Gastrocnemius medialis (tissue), 4 donors: ENCODE data around the gene METTL8. TPM values are rescaled to one million over a fixed set of nuclear protein-coding genes. Genes with fewer than 3 reads are reported as not detected.

Experiments
- ATAC-seq, 2 donors: fragments of 150-250 bp; one replicate each; pipeline ENCODE4 v1.9.1; 2016
- DNase-seq, 2 donors: peaks; one replicate each; pipeline ENCODE4 v3.0.0-alpha.2; 2019
- H3K27ac ChIP-seq, 4 donors: fragments of 200-600 bp; sonication (generic); 1 replicate in 1 of 4; 2 replicates in 3 of 4; pipeline ENCODE4 v1.5.1; 2016 to 2018; ENCODE audit warnings: mild to moderate bottlenecking in 2 of 4, moderate library complexity in 1 of 4
- H3K27me3 ChIP-seq, 3 donors: fragments of 200-600 bp; sonication (generic) in 2 of 3; 1 replicate in 1 of 3; 2 replicates in 2 of 3; pipeline versions ENCODE4 v1.5.1 to v1.6.0; 2016 to 2019; ENCODE audit warnings: mild to moderate bottlenecking in 1 of 3, moderate library complexity in 1 of 3
- H3K36me3 ChIP-seq, 2 donors: fragments of 200-600 bp; sonication (generic) in 1 of 2; one replicate each; pipeline ENCODE4 v1.5.1; 2017 to 2018
- H3K4me1 ChIP-seq, 2 donors: fragments of 200-600 bp; sonication (generic) in 1 of 2; one replicate each; pipeline ENCODE4 v1.5.1; 2016 to 2017; ENCODE audit warnings: mild to moderate bottlenecking in 2 of 2
- H3K4me3 ChIP-seq, 4 donors: fragments of 200-600 bp; sonication (generic) in 3 of 4; 1 replicate in 1 of 4; 2 replicates in 3 of 4; pipeline ENCODE4 v1.5.1; 2016 to 2019; ENCODE audit warnings: mild to moderate bottlenecking in 2 of 4
- H3K9me3 ChIP-seq, 3 donors: fragments of 200-600 bp; sonication (generic) in 2 of 3; 1 replicate in 1 of 3; 2 replicates in 2 of 3; pipeline ENCODE4 v1.5.1; 2016 to 2019
- POLR2A ChIP-seq, 2 donors: fragments of 450-650 bp; IDR thresholded peaks; one replicate each; pipeline ENCODE4 v1.6.1; 2017; ENCODE audit warnings: antibody characterized with exemption in 2 of 2, mild to moderate bottlenecking in 2 of 2, moderate library complexity in 2 of 2
- in situ Hi-C, 4 donors: fragments of 200-750 bp; cut with MboI; loops; one replicate each; pipeline versions ENCODE4 v1.15.0 to v1.8.0; 2017; ENCODE audit warnings: low sequenced_read_pairs in 4 of 4
- intact Hi-C: fragments of 100-400 bp; cut with DNase I; formaldehyde crosslinking; loops from one replicate; pipeline ENCODE4 v1.15.1; 2023; ENCODE audit warnings: low total_unique reads
- total RNA-seq, 4 donors: library from RNA; depleted of rRNA; stranded (reverse); fragments of >200 nt; gene quantifications; one replicate each; pipeline versions ENCODE4 v1.1.0 to v1.2.3, GENCODE V29; 2016
- TF ChIP-seq, protein P1 (sequence below), 5 experiments: fragments of 450-650 bp in 3 of 5; fragments of 200-600 bp in 2 of 5; sonication (generic) in 2 of 5; IDR thresholded peaks in 4 of 5; conservative IDR thresholded peaks in 1 of 5; 1 replicate in 4 of 5; 2 replicates in 1 of 5; pipeline ENCODE4 v1.5.1; 2016 to 2019; ENCODE audit warnings: antibody characterized with exemption in 5 of 5, mild to moderate bottlenecking in 3 of 5, moderate library complexity in 3 of 5

Gene METTL8
- total RNA-seq, 4 donors from 2014 or later, result 10.3 to 22.0 (median 11.0) TPM

DNA sequence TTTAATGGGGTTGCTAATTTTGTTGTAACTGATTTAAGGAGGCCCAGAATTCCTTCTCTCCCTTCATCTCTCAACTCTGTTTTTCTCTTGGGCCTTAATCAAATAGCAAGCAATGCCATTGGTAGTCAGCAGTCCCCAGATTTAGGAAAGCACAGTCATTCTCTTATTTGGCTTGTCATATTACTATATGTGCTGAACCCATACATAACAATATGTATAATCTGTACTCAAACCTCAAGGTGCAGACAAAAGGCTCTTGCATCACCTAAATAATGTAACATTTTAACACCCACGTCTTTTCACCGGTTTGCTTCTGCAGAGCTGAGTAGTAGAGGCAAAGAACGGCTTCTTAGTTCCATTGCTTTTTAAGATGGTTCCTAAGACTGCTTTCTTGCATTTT, 33.4 kb downstream of the METTL8 start:
- Histone ChIP-seq H3K27ac (no peak overlapping the region), H3K9me3 (no peaks in the 10 kb centered on the region), H3K27me3 (no peaks in the 10 kb centered on the region), H3K36me3 (no peaks in the 10 kb centered on the region), H3K4me3 (no peak overlapping the region), H3K4me1 (no peaks in the 10 kb centered on the region)
- in situ Hi-C loops, result loop anchor here in 2 of 4 donors (25.0 kb wide), 1 partner anchor 238 kb away; the partner anchor contains the start of gene TLK1 (in 2 of the 2)
- intact Hi-C loops, result no loop called here
- ATAC-seq (no peak), DNase-seq (no peak)
- TF ChIP-seq, protein P1, sequence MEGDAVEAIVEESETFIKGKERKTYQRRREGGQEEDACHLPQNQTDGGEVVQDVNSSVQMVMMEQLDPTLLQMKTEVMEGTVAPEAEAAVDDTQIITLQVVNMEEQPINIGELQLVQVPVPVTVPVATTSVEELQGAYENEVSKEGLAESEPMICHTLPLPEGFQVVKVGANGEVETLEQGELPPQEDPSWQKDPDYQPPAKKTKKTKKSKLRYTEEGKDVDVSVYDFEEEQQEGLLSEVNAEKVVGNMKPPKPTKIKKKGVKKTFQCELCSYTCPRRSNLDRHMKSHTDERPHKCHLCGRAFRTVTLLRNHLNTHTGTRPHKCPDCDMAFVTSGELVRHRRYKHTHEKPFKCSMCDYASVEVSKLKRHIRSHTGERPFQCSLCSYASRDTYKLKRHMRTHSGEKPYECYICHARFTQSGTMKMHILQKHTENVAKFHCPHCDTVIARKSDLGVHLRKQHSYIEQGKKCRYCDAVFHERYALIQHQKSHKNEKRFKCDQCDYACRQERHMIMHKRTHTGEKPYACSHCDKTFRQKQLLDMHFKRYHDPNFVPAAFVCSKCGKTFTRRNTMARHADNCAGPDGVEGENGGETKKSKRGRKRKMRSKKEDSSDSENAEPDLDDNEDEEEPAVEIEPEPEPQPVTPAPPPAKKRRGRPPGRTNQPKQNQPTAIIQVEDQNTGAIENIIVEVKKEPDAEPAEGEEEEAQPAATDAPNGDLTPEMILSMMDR (IDR thresholded peaks at IDR 0.05 in 4 of 5, conservative IDR thresholded peaks at IDR 0.05 in 1 of 5), result no peak
- no peak for TF ChIP-seq POLR2A (IDR thresholded peaks at IDR 0.05)

DNA sequence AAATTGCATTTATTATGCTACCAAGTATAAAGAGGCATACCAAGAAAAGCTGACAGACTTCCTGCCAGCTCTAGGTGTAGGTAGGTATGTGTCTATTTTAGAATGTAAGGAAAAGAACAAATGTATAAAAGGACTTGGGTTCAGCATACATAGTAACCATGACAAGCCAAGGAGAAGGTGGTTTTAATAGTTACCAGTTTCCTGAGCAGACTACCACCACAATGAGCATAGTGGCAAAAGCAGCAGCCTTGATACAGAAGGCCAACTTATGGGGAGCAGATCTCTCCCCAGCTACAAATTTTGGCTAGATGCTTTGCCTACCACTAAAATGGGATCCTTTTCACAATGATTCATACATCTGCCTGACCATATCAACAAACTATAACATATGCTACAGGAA, 34.5 kb downstream of the METTL8 start:
- no peaks in the 10 kb centered on the region for H3K27me3 ChIP-seq
- ATAC-seq (no peak), DNase-seq (no peak)
- no peaks in the 10 kb centered on the region for H3K9me3 ChIP-seq
- H3K27ac ChIP-seq, result no peak overlapping the region
- no peak overlapping the region for H3K4me3 ChIP-seq
- intact Hi-C loops (no loop called here), in situ Hi-C loops (no loop called here)
- no peaks in the 10 kb centered on the region for H3K36me3 ChIP-seq
- no peaks in the 10 kb centered on the region for H3K4me1 ChIP-seq
- no peak for TF ChIP-seq POLR2A (IDR thresholded peaks at IDR 0.05)
- TF ChIP-seq, protein P1 (IDR thresholded peaks at IDR 0.05 in 4 of 5, conservative IDR thresholded peaks at IDR 0.05 in 1 of 5), result no peak

DNA sequence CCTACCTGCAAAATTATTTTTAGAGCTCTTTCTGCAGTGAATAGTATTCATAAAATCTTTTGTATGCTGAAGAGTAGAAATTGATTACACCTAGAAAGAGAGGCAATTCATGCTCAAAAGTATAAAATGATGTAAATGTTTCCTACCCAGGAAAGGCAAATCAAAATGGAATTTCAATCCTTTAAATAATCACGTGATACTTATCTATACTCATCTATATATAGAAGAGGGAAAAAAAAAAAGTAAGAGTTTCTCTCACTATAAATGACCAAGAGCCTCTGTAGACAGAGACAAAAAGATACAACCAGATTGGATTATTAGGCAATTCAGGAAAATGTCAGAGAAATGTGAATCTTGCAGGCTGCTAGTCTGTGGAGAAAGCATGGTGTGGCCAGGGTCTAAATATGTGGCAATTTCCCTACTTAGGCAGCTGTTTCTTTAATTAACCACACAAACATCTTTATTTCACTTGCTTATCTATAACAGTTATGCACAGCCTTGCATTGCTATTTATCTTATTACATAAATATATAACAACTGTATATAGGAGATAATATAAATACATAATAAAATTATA, 39.5 kb downstream of the METTL8 start:
- ATAC-seq, result no peak
- in situ Hi-C loops, result no loop called here

DNA sequence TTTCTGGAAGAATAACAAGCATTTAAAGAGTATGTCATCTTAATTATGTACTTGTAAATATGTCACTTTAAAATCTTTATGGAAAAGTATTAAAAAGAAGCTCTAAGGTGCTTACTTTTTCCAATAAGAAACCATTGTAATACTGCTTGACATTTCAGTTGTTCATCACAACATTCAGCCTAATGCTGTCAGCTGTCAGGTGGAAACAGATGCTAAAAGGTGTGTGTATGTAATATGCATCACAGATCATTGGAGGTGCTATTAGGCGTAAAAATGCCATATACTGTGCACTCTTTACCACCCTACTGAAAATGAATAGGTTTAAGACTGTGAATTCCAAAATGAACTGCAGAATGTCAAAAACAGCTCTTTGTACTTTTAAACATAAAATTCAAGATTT, 40.3 kb downstream of the METTL8 start:
- H3K27me3 ChIP-seq, result no peaks in the 10 kb centered on the region
- TF ChIP-seq, protein P1 (IDR thresholded peaks at IDR 0.05 in 4 of 5, conservative IDR thresholded peaks at IDR 0.05 in 1 of 5), result no peak
- TF ChIP-seq POLR2A (IDR thresholded peaks at IDR 0.05), result no peak
- H3K4me1 ChIP-seq, result peaks cover 6 to 7% of the 10 kb centered on the region in 2 donors
- ATAC-seq, result no peak
- intact Hi-C loops (no loop called here), in situ Hi-C loops (no loop called here)
- no peak for DNase-seq
- H3K4me3 ChIP-seq, result no peak overlapping the region
- no peaks in the 10 kb centered on the region for H3K36me3 ChIP-seq
- no peak overlapping the region for H3K27ac ChIP-seq
- no peaks in the 10 kb centered on the region for H3K9me3 ChIP-seq

More for the DNA sequence above, 39.5 kb downstream of the METTL8 start:
- no peak for DNase-seq
- Histone ChIP-seq H3K9me3 (no peaks in the 10 kb centered on the region), H3K27me3 (no peaks in the 10 kb centered on the region), H3K27ac (no peak overlapping the region), H3K4me1 (peaks cover 6 to 7% of the 10 kb centered on the region in 2 donors), H3K36me3 (no peaks in the 10 kb centered on the region), H3K4me3 (no peak overlapping the region)
- intact Hi-C loops, result no loop called here
- TF ChIP-seq, protein P1 (IDR thresholded peaks at IDR 0.05 in 4 of 5, conservative IDR thresholded peaks at IDR 0.05 in 1 of 5), result no peak

DNA sequence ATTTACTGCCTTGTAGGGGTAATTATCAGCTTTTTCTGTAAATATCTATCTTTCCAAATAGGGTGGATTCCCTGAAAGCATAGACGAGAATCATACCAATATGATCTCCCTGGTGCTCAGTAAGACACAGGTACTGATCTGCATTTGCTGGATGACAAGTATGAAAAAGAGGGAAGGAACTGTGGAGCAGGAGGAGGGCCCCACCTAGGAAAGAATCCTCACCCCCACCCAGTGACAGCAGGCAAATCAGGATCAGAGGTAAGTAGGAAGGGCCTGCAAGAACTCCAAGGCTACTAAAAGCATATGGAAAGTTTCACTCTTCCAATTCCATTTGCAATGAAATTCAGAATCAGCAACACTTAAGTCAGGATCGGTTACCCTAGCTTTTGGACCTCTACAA, 42.3 kb downstream of the METTL8 start:
- Histone ChIP-seq H3K4me3 (no peak overlapping the region), H3K27ac (no peak overlapping the region), H3K36me3 (no peaks in the 10 kb centered on the region), H3K9me3 (no peaks in the 10 kb centered on the region), H3K4me1 (peaks cover 6 to 7% of the 10 kb centered on the region in 2 donors), H3K27me3 (no peaks in the 10 kb centered on the region)
- no peak for ATAC-seq
- intact Hi-C loops (no loop called here), in situ Hi-C loops (no loop called here)
- TF ChIP-seq POLR2A (IDR thresholded peaks at IDR 0.05), result no peak
- TF ChIP-seq, protein P1 (IDR thresholded peaks at IDR 0.05 in 4 of 5, conservative IDR thresholded peaks at IDR 0.05 in 1 of 5), result no peak
- no peak for DNase-seq
